Left ventricle myocardium inferior (tissue), 1 donor: ENCODE measurements around the gene NEDD4L. TPM values are rescaled to one million over a fixed set of nuclear protein-coding genes. Genes with fewer than 3 reads are reported as not detected.
A peak's percentile ranks its signal among the peaks of the same experiment; 100 is the strongest.

Source experiments
- DNase-seq: peaks from one replicate; pipeline ENCODE4 v3.0.0-alpha.2; 2020
- H3K27ac ChIP-seq: fragments of 200-600 bp; replicated peaks from 2 replicates; pipeline ENCODE4 v1.8.0; 2021
- H3K27me3 ChIP-seq: fragments of 200-600 bp; 2 replicates; pipeline ENCODE4 v1.8.0; 2021; ENCODE audit warnings: low read depth
- H3K36me3 ChIP-seq: fragments of 200-600 bp; 2 replicates; pipeline ENCODE4 v1.8.0; 2021
- H3K4me1 ChIP-seq: fragments of 200-600 bp; 2 replicates; pipeline ENCODE4 v1.8.0; 2021
- H3K4me3 ChIP-seq: fragments of 200-600 bp; 2 replicates; pipeline ENCODE4 v1.8.0; 2021; ENCODE audit warnings: mild to moderate bottlenecking, moderate library complexity
- H3K9me3 ChIP-seq: fragments of 200-600 bp; replicated peaks from 2 replicates; pipeline ENCODE4 v1.8.0; 2021
- intact Hi-C: fragments of 100-400 bp; cut with micrococcal nuclease; formaldehyde crosslinking; loops from one replicate; pipeline ENCODE4 v1.11.0; 2022
- total RNA-seq: library from RNA; stranded (reverse); fragmentation: NEBNext Ultra II Directional; extraction: Animal tissue kit (Norgen Biotek cat#: 25700); gene quantifications from one replicate; pipeline ENCODE4 v1.2.1, GENCODE V29; 2021
- TF ChIP-seq, protein P1 (sequence below): fragments of 200-600 bp; IDR thresholded peaks from 2 replicates; pipeline ENCODE4 v1.8.0; 2021; ENCODE audit warnings: antibody characterized with exemption, mild to moderate bottlenecking, borderline replicate concordance
- donor health status: DM: no; HTN: yes; CAD: no; lungs with severe emphysema.

Gene NEDD4L
- total RNA-seq, 1 donor from 2014 or later, result 45.8 TPM

GRCh38 chr18:58315041-58315440 is 271.0 kb downstream of the NEDD4L start:
- no peak for DNase-seq
- Histone ChIP-seq H3K27ac (peak overlapping the region; percentile 82), H3K27me3 (no peaks in the 10 kb centered on the region), H3K36me3 (no peaks in the 10 kb centered on the region), H3K4me1 (peaks cover 84% of the 10 kb centered on the region), H3K4me3 (no peak overlapping the region), H3K9me3 (no peaks in the 10 kb centered on the region)
- intact Hi-C loops, result no loop called here
- TF ChIP-seq, protein P1, sequence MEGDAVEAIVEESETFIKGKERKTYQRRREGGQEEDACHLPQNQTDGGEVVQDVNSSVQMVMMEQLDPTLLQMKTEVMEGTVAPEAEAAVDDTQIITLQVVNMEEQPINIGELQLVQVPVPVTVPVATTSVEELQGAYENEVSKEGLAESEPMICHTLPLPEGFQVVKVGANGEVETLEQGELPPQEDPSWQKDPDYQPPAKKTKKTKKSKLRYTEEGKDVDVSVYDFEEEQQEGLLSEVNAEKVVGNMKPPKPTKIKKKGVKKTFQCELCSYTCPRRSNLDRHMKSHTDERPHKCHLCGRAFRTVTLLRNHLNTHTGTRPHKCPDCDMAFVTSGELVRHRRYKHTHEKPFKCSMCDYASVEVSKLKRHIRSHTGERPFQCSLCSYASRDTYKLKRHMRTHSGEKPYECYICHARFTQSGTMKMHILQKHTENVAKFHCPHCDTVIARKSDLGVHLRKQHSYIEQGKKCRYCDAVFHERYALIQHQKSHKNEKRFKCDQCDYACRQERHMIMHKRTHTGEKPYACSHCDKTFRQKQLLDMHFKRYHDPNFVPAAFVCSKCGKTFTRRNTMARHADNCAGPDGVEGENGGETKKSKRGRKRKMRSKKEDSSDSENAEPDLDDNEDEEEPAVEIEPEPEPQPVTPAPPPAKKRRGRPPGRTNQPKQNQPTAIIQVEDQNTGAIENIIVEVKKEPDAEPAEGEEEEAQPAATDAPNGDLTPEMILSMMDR, result no peak

- H3K9me3 ChIP-seq, result no peaks in the 10 kb centered on the region
- H3K36me3 ChIP-seq, result no peaks in the 10 kb centered on the region
- intact Hi-C loops, result no loop called here
- no peaks in the 10 kb centered on the region for H3K27me3 ChIP-seq
- peaks cover 77% of the 10 kb centered on the region for H3K4me1 ChIP-seq
- H3K27ac ChIP-seq, result peak overlapping the region; percentile 82
- TF ChIP-seq, protein P1, result no peak
- no peak overlapping the region for H3K4me3 ChIP-seq
- DNase-seq, result peak; percentile 36
Observed at GRCh38 chr18:58315739-58316215, 271.8 kb downstream of the NEDD4L start.

DNA sequence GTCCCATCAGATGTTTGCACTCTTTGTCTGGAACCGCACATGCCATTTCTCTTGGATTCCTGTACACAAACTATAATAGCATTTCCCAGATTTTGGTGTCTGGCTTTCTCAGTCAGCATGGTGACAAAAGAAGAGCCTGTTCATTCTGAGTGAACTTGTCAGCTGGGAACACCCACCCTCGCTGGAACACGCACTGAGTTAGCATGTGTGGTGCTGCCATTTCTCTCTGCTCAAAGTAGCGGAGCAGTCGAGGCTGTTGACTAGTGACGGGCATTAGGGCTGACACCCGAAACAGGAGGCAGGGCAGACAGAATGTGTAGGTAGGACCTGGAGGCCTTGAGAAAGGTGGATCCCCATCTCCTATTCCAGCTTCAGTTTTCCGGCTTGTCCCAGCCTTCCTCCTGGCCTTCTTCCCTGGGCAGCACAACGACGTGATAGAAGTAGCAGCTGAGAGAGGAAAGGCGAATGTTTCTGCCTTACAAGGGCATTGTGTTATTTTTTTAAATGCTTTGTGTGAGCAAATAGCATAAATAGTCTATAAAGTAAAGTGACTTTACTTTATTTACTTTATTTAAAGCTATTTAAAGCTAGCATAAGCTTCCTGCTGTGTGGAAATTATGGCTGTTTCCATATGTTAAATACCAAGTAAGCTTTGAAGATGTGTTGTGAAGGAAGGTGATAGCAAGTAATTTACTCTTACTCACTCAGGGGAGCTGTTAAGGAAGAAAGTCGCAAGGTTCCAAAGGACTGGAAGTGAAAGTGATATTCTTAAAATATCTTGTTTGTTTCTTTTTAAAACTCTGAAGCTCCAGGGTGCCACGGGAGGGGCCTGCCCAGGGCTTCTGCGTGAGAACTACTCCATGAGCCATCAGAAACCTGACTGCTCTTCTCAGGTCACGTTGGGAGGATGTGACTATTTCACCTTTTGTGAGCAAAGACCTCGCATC is 272.6 kb downstream of the NEDD4L start:
- intact Hi-C loops, result no loop called here
- DNase-seq, result no peak
- Histone ChIP-seq H3K9me3 (no peaks in the 10 kb centered on the region), H3K4me3 (no peak overlapping the region), H3K27ac (peak overlapping the region; percentile 82), H3K27me3 (no peaks in the 10 kb centered on the region), H3K4me1 (peaks cover 78% of the 10 kb centered on the region), H3K36me3 (no peaks in the 10 kb centered on the region)
- TF ChIP-seq, protein P1, result no peak

- intact Hi-C loops, result loop anchor here (10.0 kb wide), 1 partner anchor 125 kb away; no protein-coding TSS in a partner anchor
- TF ChIP-seq, protein P1, result no peak
- DNase-seq, result no peak
- H3K9me3 ChIP-seq, result no peaks in the 10 kb centered on the region
- peaks cover 55% of the 10 kb centered on the region for H3K4me1 ChIP-seq
- H3K27me3 ChIP-seq, result no peaks in the 10 kb centered on the region
- H3K27ac ChIP-seq, result no peak overlapping the region
- peaks cover 10% of the 10 kb centered on the region for H3K36me3 ChIP-seq
- H3K4me3 ChIP-seq, result no peak overlapping the region
Observed at GRCh38 chr18:58319719-58320118, 275.7 kb downstream of the NEDD4L start.

DNA sequence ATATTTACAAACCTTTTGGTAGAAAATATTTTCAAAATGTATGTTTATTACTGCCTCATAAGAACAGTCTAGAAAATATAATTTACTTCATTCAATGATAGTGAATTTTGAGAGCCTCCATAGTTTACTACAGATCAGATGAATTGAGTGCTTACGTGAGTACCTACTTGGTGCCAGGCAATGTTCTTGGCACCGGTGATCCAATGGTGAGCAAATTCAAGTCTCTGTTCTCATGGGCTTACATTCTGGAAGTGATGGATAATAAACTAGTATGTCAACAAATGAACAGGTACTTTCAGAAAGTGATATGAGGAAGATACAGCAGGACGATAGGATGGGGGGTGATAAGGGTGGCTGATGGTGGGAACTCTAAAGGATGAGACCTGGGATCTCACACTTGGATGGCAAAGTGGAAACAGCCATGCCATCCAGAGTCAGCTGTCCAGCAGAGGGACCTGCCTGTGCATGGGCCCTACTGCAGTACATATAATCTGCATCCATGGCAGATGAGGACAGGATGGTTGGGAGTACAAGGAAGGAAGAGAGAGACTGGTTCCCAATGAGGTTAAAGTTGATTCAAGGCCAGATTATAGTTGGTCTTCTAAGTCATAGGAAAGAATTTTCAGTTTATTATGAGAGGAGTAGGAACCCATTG is 277.0 kb downstream of the NEDD4L start:
- TF ChIP-seq, protein P1, result no peak
- Histone ChIP-seq H3K9me3 (no peaks in the 10 kb centered on the region), H3K4me1 (peaks cover 42% of the 10 kb centered on the region), H3K27me3 (no peaks in the 10 kb centered on the region), H3K4me3 (no peak overlapping the region), H3K36me3 (peaks cover 16% of the 10 kb centered on the region), H3K27ac (peak overlapping the region; percentile 66)
- intact Hi-C loops, result loop anchor here (10.0 kb wide), 1 partner anchor 126 kb away; no protein-coding TSS in a partner anchor
- no peak for DNase-seq
